ENCODE measurements around the gene CDC5L.

GRCh38 chr6:44473393-44474189 lies 86.1 kb downstream of the CDC5L start:
- TF ChIP-seq, protein P1, sequence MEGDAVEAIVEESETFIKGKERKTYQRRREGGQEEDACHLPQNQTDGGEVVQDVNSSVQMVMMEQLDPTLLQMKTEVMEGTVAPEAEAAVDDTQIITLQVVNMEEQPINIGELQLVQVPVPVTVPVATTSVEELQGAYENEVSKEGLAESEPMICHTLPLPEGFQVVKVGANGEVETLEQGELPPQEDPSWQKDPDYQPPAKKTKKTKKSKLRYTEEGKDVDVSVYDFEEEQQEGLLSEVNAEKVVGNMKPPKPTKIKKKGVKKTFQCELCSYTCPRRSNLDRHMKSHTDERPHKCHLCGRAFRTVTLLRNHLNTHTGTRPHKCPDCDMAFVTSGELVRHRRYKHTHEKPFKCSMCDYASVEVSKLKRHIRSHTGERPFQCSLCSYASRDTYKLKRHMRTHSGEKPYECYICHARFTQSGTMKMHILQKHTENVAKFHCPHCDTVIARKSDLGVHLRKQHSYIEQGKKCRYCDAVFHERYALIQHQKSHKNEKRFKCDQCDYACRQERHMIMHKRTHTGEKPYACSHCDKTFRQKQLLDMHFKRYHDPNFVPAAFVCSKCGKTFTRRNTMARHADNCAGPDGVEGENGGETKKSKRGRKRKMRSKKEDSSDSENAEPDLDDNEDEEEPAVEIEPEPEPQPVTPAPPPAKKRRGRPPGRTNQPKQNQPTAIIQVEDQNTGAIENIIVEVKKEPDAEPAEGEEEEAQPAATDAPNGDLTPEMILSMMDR (conservative IDR thresholded peaks at IDR 0.05; ENCODE audit: low read depth in 2 of 2) = no peak
- no peak for TF ChIP-seq CREB1 (CRISPR knock-in tag; IDR thresholded peaks at IDR 0.05; ENCODE audit: low read depth)
- no peak for TF ChIP-seq NANOG (IDR thresholded peaks at IDR 0.05; ENCODE audit: borderline replicate concordance)
- no peak for TF ChIP-seq EZH2 (IDR thresholded peaks at IDR 0.05; ENCODE audit: low read depth, unreplicated experiment)
- no peak for TF ChIP-seq STAT1 (IDR thresholded peaks at IDR 0.05; ENCODE audit: unreplicated experiment)
- TF ChIP-seq POLR2AphosphoS5 (IDR thresholded peaks at IDR 0.05; ENCODE audit: low read depth) = no peak

All from GM23338 (cell line).